ENCODE results near the gene MKS1.
A peak's percentile ranks its signal among the peaks of the same experiment; 100 is the strongest.

Gene MKS1

DNA sequence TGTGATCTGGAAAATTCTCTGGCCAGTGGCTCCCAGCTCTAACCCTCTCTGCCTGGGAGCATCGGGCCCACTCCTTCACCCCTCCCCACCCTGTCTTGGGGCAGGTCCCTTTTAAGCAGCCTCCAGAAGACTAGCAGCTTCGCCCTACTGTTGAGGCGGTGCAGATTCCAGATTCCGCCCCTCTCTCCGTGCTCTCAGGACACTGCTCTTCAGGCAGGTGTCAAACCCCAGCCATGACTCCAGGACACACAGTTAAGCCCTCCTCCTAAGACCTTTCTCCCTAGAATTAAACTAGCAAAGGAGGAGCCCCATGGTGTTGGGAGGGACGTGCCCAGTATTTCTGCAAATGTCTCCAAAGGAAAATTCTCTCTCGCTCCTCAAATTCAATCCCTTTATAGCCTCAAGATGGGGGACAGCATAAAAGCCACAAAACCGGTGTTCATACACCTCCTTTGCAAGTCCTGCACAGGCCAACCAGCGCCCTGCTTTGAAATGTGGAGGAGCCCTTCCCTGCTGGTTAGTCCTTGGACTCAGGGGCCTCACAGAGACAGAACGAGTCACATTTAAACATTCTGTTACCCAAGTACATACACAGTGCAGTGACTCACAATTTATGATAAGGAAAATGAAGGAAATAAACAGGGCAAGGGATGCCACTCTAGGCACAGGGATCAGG lies 26.5 kb upstream of the MKS1 start:
- DNase-seq, result no peak

DNA sequence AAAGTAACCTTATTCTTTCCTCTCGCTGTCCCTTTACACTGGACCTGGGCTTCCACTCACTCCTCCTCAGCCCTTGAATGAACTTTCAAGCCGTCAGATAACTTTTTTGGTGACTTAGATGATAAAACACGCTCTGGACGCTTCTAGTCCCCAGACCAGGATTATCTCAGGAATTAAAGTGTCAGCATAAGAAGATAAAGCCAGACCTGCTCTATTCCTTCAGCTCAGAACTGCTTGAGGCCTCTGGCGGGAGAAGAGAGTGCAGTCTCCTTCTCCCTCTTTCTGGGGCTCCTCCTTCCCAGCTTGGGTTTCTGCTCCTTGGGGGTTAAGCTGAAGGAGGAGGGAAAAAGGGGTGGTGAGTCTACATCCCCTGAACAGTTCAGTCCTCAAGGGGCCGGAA lies 25.9 kb upstream of the MKS1 start:
- DNase-seq, result no peak

DNA sequence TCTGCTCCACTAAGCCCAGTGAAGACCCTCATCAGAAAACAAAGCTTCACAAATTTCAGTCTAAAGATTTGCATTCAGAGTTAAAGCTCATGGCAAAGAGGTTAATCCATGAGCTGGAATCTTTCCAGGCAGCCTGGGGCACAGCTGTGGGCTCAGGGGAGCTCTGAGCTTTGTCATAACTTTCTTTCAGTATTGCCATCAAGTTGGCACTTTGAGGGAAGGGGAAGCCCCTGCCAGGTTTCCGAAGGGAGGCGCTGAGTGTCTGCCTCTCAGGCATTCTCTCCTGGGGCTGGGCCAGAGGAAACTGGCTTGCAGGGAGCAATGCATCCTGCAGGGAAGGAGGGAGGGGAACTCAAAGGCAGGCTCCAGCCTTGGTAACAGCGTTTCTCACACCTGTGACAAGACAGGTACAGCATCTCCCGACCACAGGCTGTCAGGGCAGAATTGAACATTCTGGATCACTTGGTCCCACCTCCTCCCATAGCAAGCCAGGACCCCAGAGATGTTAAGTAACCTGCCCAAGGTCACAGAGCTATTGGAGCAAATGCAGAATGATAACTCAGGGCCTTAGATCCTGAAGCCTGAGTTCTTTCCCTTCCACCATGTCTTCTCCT lies 23.2 kb upstream of the MKS1 start:
- no peak for DNase-seq

- DNase-seq, result no peak
These were observed 20.9 kb upstream of the MKS1 start for GRCh38 chr17:58239987-58240386.

DNA sequence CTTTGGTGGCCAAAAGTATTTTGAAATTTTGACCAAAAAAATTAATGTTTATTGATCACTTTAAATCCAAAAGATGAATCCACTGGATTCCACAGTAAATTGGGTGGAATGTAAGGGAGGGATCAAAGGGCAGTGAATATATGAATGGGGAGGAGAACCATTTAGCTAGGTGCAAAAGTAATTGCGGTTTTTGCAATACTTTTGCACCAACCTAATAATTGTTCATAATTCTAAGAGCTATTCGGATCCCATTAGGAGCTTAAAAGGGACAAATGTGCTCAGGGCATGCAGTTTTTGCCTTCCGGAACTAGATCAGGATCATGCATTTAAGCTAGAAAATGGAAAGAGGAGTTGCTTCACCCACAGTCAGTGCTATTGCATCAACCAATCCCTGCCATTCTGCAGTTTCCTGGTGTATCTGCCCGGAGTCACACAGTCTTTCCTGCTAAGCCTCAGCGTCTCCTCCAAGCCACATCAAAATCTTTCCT lies 19.1 kb upstream of the MKS1 start, which contains the start of gene LPO:
TSS of gene LPO (plus strand) at position 438 of the 488 bp plus-strand sequence. CDS start 4,396 bp downstream, outside the sequence.
- no peak for DNase-seq

- DNase-seq, result no peak
These were observed 17.3 kb upstream of the MKS1 start for GRCh38 chr17:58236394-58236793.

- no peak for DNase-seq
These were observed 16.8 kb upstream of the MKS1 start for GRCh38 chr17:58235821-58236220.

- DNase-seq, result no peak
These were observed 15.5 kb upstream of the MKS1 start for GRCh38 chr17:58234512-58234911.

- DNase-seq, result no peak
These were observed 14.5 kb upstream of the MKS1 start for GRCh38 chr17:58233543-58233942.

DNA sequence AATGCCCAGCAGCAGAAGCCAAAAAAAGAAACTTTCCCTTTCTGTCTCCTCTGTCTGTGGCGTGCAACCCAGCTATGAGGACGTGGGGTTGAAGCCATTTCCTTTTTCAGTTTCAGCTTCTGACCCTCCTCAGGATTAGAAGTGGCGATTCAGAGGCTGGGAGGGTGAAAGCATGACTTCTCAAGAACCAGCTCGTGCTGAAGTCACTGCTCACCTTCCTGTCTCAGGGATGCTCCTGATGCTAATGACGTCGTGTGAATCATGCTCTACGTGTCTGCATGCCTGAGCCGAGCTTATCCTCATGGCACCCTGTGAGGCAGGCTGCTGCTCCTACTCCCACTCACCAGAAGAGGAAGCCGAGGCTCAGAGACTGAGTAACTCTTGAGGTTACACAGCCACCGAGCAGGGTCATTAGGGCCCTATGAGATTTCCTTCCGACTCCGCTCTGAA lies 13.7 kb upstream of the MKS1 start:
- DNase-seq, result peak in 2 of 56 donors; percentile 17 to 21

- DNase-seq, result no peak
These were observed 12.6 kb upstream of the MKS1 start for GRCh38 chr17:58231641-58232040.

DNA sequence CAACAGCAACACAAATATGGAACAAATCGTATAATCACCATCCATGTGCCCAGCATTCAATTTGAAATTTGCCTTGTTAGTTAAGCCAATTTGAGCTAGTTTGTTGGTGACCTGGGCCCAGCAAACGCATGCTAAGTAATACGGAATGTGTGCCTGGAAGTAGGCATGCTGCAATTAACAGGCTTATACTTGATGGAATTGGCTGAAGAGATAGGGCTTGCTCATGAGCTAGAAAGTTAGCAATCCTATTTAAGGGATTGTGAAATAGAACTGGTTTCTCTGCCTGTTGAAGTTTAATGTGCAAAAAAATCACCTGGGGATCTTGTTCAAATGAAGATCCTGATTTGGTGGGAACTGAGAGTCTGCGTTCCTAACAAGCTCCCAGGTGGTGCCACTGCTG lies 10.8 kb upstream of the MKS1 start:
- DNase-seq, result no peak

DNA sequence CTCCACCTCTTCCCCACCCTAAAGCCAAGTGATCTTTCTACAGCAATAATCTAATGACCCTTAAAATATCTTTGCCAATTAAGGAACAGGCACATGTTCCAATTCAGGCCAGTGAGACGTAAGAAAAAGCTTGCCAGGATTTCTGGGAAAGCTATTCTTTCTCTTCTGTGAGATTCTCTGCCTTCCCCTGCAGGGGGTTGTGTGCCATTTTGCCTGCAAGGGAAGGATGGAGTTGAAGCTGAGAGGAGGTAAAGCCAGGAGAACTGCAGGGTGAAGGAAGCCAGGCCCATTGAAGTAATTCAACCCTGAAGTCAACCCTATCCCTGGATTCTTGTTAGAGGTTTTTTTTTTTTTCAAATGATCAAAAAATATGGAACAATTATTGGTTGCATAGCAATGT lies 10.3 kb upstream of the MKS1 start:
- no peak for DNase-seq

- DNase-seq, result no peak
These were observed 9.6 kb upstream of the MKS1 start for GRCh38 chr17:58228679-58229078.

- no peak for DNase-seq
These were observed 8.7 kb upstream of the MKS1 start for GRCh38 chr17:58227733-58228132.

- DNase-seq, result no peak
These were observed 5.3 kb upstream of the MKS1 start for GRCh38 chr17:58224315-58224714.

DNA sequence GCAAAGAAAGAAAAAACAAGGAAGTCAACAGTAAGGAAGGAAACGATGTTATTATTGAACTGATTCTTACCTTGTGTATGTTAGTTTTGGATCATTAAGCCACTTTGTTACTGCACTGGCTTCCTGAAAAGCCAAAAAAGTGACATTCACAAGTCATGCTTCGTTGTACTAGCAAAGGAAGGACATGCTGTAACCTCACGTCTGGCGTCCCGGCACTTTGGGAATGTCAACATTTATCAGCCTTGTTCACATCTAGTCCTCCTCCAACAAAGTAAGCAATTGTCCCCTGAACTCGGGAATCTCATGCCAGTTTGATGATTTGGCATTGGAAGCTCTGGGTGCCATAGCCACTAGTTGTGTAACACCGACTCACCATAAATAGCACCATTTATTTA lies 731 bp upstream of the MKS1 start:
- DNase-seq, result no peak

DNA sequence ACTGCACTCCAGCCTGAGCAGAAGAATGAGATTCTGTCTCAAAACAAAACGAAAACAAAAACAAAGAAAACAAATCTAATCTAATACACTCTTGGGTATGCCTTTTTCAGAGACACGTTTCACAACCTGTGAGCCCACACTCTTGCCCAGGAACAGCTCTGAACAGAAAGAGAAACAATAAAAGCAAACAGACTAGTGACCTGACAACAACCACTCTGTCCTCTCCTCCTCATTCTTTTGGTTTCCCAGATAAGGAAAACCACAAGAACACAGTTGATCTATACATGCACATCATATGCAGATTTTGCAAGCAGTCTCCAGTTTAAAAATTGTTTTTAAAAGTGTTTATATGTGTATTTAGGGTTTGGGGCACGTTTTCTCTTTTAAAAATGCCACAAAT lies 1.3 kb downstream of the MKS1 start:
- no peak for DNase-seq

DNA sequence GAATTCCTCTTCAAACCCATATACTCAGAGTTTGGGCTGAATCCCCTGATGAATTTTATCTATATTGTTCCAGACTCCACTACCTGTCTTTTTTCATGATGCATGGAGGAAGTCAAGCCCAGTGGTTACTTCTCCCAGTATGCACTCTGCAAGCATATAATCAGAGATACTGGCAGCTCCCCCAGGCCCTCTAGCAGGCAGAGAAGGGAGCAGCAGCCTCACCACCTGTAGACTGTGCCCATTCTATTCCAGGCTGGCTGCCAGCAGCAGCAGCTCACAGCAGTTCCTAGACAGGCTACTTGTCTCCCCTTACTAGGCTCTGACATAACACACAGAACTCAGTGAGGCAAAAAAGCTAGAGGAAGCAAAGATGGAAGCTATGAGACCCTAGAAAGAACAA lies 3.4 kb downstream of the MKS1 start:
- no peak for DNase-seq

DNA sequence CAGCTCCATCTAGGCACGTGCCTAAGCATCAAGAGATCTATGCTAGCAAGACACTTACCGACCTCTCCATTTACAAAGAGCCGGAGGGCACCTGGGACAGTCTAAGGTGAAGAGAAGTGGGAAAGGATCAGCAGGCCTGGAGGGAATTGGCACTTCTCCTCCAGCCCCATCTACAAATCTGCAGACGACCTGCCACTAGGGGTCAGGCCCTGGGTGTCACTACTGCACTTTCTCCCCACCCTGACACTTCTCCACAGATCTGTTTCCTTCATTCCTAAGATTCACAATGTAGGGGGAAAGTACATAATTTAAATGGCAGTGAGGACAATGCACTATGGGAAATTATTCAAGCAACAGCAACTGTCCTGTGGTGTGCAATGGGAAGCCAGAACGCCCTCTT lies 8.1 kb downstream of the MKS1 start:
- no peak for DNase-seq

DNA sequence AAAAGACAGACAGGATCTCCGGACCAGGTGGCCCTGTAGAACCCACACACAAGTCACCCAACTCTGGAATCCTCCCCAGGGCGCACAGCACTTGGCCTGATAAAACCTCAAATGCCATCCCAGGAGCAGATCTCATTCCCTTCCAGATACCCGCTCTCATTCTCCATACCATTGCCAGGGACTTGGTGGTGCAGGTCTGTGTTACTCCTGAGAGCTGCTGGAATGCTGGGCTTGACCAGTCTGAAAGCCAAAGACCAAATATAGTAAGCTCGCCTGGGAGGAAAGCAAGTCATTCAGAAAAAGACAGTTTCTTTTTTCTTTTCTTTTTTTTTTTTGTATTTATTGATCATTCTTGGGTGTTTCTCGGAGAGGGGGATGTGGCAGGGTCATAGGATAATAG lies 10.7 kb downstream of the MKS1 start:
- DNase-seq, result no peak

DNA sequence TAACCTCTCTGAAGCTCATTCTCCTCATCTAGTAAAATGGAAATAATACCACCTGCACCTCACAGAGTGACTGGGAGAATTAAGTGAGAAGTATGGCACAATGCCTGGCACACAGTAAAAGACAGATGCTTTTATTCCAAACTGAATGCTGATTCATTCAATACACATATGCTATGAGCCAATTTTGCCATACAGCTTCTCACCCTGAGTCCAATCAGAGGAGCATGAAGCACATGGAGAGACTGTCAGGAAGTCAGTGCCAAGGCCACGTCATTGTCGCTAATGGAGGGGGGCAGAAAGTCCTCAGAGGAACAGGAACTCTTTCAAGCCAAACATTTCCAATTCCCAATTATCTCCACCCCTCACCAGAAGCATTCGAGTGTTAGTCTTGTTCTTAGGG lies 11.6 kb downstream of the MKS1 start:
- peak in 1 of 56 donors; percentile 7 for DNase-seq

DNA sequence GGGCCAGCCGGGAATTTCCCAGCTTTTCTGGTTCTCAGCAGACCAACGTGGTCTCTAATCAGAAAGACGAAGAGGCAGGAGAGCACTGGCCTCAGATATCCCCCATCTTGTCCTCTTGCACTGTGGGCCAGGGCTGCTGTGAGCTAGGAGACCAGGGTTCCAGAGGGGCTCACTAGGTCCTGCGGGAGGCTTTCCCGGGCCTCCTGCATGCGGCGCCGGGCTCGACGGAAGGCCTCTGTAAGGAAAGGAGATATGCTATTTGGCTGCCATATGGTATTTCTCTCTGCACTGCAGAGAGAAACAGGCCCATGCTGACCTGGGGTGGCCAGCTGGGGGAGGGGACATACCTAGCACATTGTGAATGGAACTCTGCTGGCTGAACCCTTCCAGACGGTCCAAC lies 13.1 kb downstream of the MKS1 start:
- no peak for DNase-seq

Data from amygdala (tissue), 56 donors.